PC-3 (cell line): Measurements from ENCODE around the gene TENM4. TPM values are rescaled to one million over a fixed set of nuclear protein-coding genes. Genes with fewer than 3 reads are reported as not detected.

Experiments used
- ATAC-seq: fragments of 200-7000 bp; cut with Tn5 transposase; 2 replicates; pipeline ENCODE4 v1.9.1; 2020; ENCODE audit warnings: mild to moderate bottlenecking, moderate library complexity
- BruUV-seq: library from RNA; stranded (reverse); fragments of 400-500 nt; replicated peaks from 2 replicates; lab custom pipeline; 2021; lab: Mats Ljungman, UMichigan
- CTCF ChIA-PET: fragments of 300-600 bp; sonication (Branson Sonifier 250); formaldehyde crosslinking; loops from one replicate; lab custom pipeline; 2022; ENCODE audit warnings: antibody characterized with exemption; lab: Charles Lee
- POLR2A ChIA-PET: fragments of 300-600 bp; sonication (Branson Sonifier 250); formaldehyde crosslinking; loops from one replicate; lab custom pipeline; 2022; ENCODE audit warnings: antibody characterized with exemption; ENCODE audit not compliant: unreplicated experiment; lab: Charles Lee
- DNase-seq: peaks from one replicate; pipeline ENCODE4 v3.0.0-alpha.2; 2015
- H2AFZ ChIP-seq: fragments of 300-600 bp; sonication (generic); 2 replicates; pipeline ENCODE4 v1.6.0; 2016; ENCODE audit warnings: antibody characterized with exemption, low read length
- H3F3A ChIP-seq: fragments of 300-600 bp; sonication (generic); one replicate; pipeline ENCODE4 v1.6.0; 2017; ENCODE audit warnings: antibody characterized with exemption, low read length, control low read depth, mild to moderate bottlenecking; ENCODE audit not compliant: unreplicated experiment
- H3K27ac ChIP-seq: fragments of 300-600 bp; sonication (generic); 2 replicates; pipeline ENCODE4 v1.5.1; 2016; ENCODE audit warnings: mild to moderate bottlenecking, low read length
- H3K27me3 ChIP-seq: fragments of 300-600 bp; sonication (generic); 2 replicates; pipeline ENCODE4 v1.6.1; 2016; ENCODE audit warnings: low read length, mixed read lengths
- H3K36me3 ChIP-seq: fragments of 300-600 bp; sonication (generic); 2 replicates; pipeline ENCODE4 v1.6.1; 2016; ENCODE audit warnings: low read depth, mixed run types, low read length, mixed read lengths
- H3K4me1 ChIP-seq: fragments of 300-600 bp; sonication (generic); 2 replicates; pipeline ENCODE4 v1.5.1; 2016; ENCODE audit warnings: low read length; ENCODE audit not compliant: insufficient read depth
- H3K4me2 ChIP-seq: fragments of 300-600 bp; sonication (generic); 2 replicates; pipeline ENCODE4 v1.6.0; 2016; ENCODE audit warnings: low read length
- H3K4me3 ChIP-seq: fragments of 300-600 bp; sonication (generic); 2 replicates; pipeline ENCODE4 v1.5.1; 2016; ENCODE audit warnings: mild to moderate bottlenecking, low read length, mixed read lengths
- H3K79me2 ChIP-seq: fragments of 300-600 bp; sonication (generic); 2 replicates; pipeline ENCODE4 v1.6.1; 2017; ENCODE audit warnings: low read length, mixed read lengths
- H3K9ac ChIP-seq: fragments of 300-600 bp; sonication (generic); 2 replicates; pipeline ENCODE4 v1.6.0; 2016; ENCODE audit warnings: mild to moderate bottlenecking, low read length
- H3K9me2 ChIP-seq: fragments of 300-600 bp; sonication (generic); replicated peaks from 2 replicates; pipeline ENCODE4 v1.6.1; 2016; ENCODE audit warnings: mixed run types, low read length, mixed read lengths
- H3K9me3 ChIP-seq: fragments of 300-600 bp; sonication (generic); 2 replicates; pipeline ENCODE4 v1.6.1; 2016; ENCODE audit warnings: low read length, mixed read lengths
- H4K20me1 ChIP-seq: fragments of 300-600 bp; sonication (generic); 2 replicates; pipeline ENCODE4 v1.6.1; 2016; ENCODE audit warnings: low read length, mixed read lengths
- CTCF ChIP-seq: fragments of 300-600 bp; sonication (generic); conservative IDR thresholded peaks from 2 replicates; pipeline ENCODE4 v1.5.1; 2017; ENCODE audit warnings: antibody characterized with exemption, low read depth, mild to moderate bottlenecking, low read length
- EZH2 ChIP-seq: fragments of 300-600 bp; sonication (generic); IDR thresholded peaks from one replicate; pipeline ENCODE4 v1.6.1; 2017; ENCODE audit warnings: antibody characterized with exemption, mild to moderate bottlenecking, low read length; ENCODE audit not compliant: unreplicated experiment
- EZH2phosphoT487 ChIP-seq: fragments of 300-600 bp; sonication (generic); IDR thresholded peaks from 2 replicates; pipeline ENCODE4 v1.6.1; 2018; ENCODE audit warnings: mild to moderate bottlenecking, antibody characterized with exemption, low read length, borderline replicate concordance
- intact Hi-C: fragments of 100-400 bp; cut with micrococcal nuclease; formaldehyde crosslinking; loops from 2 replicates; pipeline ENCODE4 v1.9.0; 2023
- total RNA-seq: library from RNA; depleted of rRNA; stranded (reverse); fragments of >200 nt; gene quantifications from 2 replicates; pipeline ENCODE4 v1.2.3, GENCODE V29; 2014

The TENM4 gene
- total RNA-seq, 1 experiment from 2014 or later: 19.7 TPM

GRCh38 chr11:78607696-78608095, 833.1 kb downstream of the TENM4 start:
- ChIA-PET CTCF (no interaction called here), POLR2A (no interaction called here)
- intact Hi-C loops: no loop called here
- Histone ChIP-seq H3K9ac (no peak overlapping the region), H3K36me3 (no peaks in the 10 kb centered on the region), H2AFZ (no peak overlapping the region), H3K4me2 (no peak overlapping the region), H3K9me2 (no peaks in the 10 kb centered on the region), H3F3A (no peaks in the 10 kb centered on the region), H3K79me2 (no peaks in the 10 kb centered on the region), H3K9me3 (no peaks in the 10 kb centered on the region), H3K4me3 (no peak overlapping the region), H3K27ac (no peak overlapping the region), H3K27me3 (peaks cover 10% of the 10 kb centered on the region; the same call in 1 of the 2 replicates), H3K4me1 (peaks cover 12% of the 10 kb centered on the region), H4K20me1 (no peaks in the 10 kb centered on the region)
- DNase-seq (no peak), ATAC-seq (no peak)
- BruUV-seq: no TSS peak
- TF ChIP-seq CTCF (no peak), EZH2 (no peak), EZH2phosphoT487 (no peak)

- peak; percentile 70 for DNase-seq
- POLR2A ChIA-PET: no interaction called here
Observed at GRCh38 chr11:78606667-78607066, 834.2 kb downstream of the TENM4 start.

More at GRCh38 chr11:78606667-78607066, 834.2 kb downstream of the TENM4 start:
- H3K9me3 ChIP-seq: no peaks in the 10 kb centered on the region
- TF ChIP-seq CTCF: no peak
- TF ChIP-seq EZH2: no peak
- no peak for TF ChIP-seq EZH2phosphoT487
- H3K36me3 ChIP-seq: no peaks in the 10 kb centered on the region
- H4K20me1 ChIP-seq: no peaks in the 10 kb centered on the region
- no peaks in the 10 kb centered on the region for H3K9me2 ChIP-seq
- no peaks in the 10 kb centered on the region for H3F3A ChIP-seq
- CTCF ChIA-PET: no interaction called here
- no peak overlapping the region for H3K27ac ChIP-seq
- intact Hi-C loops: no loop called here
- no peak overlapping the region for H3K4me2 ChIP-seq
- H2AFZ ChIP-seq: no peak overlapping the region
- no peaks in the 10 kb centered on the region for H3K79me2 ChIP-seq
- H3K27me3 ChIP-seq: peaks cover 20% of the 10 kb centered on the region
- peaks cover 12% of the 10 kb centered on the region for H3K4me1 ChIP-seq
- H3K4me3 ChIP-seq: no peak overlapping the region
- ATAC-seq: peak; percentile 81
- BruUV-seq: no TSS peak
- H3K9ac ChIP-seq: no peak overlapping the region
